ENCODE results near the gene SUSD3.

- TF ChIP-seq CTCF (IDR thresholded peaks at IDR 0.05) (no peak), EP300 (IDR thresholded peaks at IDR 0.05) (no peak)
Observed at GRCh38 chr9:93100276-93100636, 41.8 kb downstream of the SUSD3 start.
